ENCODE data around the gene DNAJA4.
"Not testable (repeated sequence)": the region's sequence is repeated elsewhere in the genome, so short reads cannot be mapped to it uniquely, and the experiment has no call there.

The DNAJA4 gene

GRCh38 chr15:78243491-78243941 is 20.8 kb upstream of the DNAJA4 start:
- DNase-seq (ENCODE audit: insufficient read length, low spot score) (no peak), FAIRE-seq (no peak)

GRCh38 chr15:78244101-78244500 is 20.3 kb upstream of the DNAJA4 start:
- FAIRE-seq, result no peak

GRCh38 chr15:78244893-78245292 is 19.5 kb upstream of the DNAJA4 start:
- DNase-seq (ENCODE audit: insufficient read length, low spot score) (no peak), FAIRE-seq (no peak)

More at GRCh38 chr15:78244101-78244500, 20.3 kb upstream of the DNAJA4 start:
- DNase-seq (ENCODE audit: insufficient read length, low spot score), result no peak

- DNase-seq (ENCODE audit: insufficient read length, low spot score); FAIRE-seq: not testable (repeated sequence)
These were observed 19.0 kb upstream of the DNAJA4 start for GRCh38 chr15:78245392-78245791.

- DNase-seq (ENCODE audit: insufficient read length, low spot score); FAIRE-seq: not testable (repeated sequence)
These were observed 18.3 kb upstream of the DNAJA4 start for GRCh38 chr15:78245976-78246620.

GRCh38 chr15:78247911-78248310 is 16.5 kb upstream of the DNAJA4 start:
- DNase-seq (ENCODE audit: insufficient read length, low spot score), result no peak
- no peak for FAIRE-seq

GRCh38 chr15:78249131-78249530 is 15.2 kb upstream of the DNAJA4 start:
- no peak for DNase-seq (ENCODE audit: insufficient read length, low spot score)
- no peak for FAIRE-seq

- FAIRE-seq, result no peak
- DNase-seq (ENCODE audit: insufficient read length, low spot score), result no peak
These were observed 13.2 kb upstream of the DNAJA4 start for GRCh38 chr15:78251136-78251535.

GRCh38 chr15:78255421-78256043 is 8.8 kb upstream of the DNAJA4 start:
- no peak for FAIRE-seq
- DNase-seq (ENCODE audit: insufficient read length, low spot score), result no peak

- FAIRE-seq, result no peak
- no peak for DNase-seq (ENCODE audit: insufficient read length, low spot score)
These were observed 8.3 kb upstream of the DNAJA4 start for GRCh38 chr15:78256044-78256437.

- FAIRE-seq (no peak), DNase-seq (ENCODE audit: insufficient read length, low spot score) (no peak)
These were observed 6.7 kb upstream of the DNAJA4 start for GRCh38 chr15:78257681-78258080.

- no peak for FAIRE-seq
- DNase-seq (ENCODE audit: insufficient read length, low spot score), result no peak
These were observed 5.1 kb upstream of the DNAJA4 start for GRCh38 chr15:78259232-78259631.

- FAIRE-seq (no peak), DNase-seq (ENCODE audit: insufficient read length, low spot score) (no peak)
These were observed 3.9 kb upstream of the DNAJA4 start for GRCh38 chr15:78260489-78260888.

GRCh38 chr15:78261062-78261461 is 3.3 kb upstream of the DNAJA4 start:
- no peak for DNase-seq (ENCODE audit: insufficient read length, low spot score)

GRCh38 chr15:78263351-78263781 is 996 bp upstream of the DNAJA4 start:
- DNase-seq (ENCODE audit: insufficient read length, low spot score), result no peak

More at GRCh38 chr15:78261062-78261461, 3.3 kb upstream of the DNAJA4 start:
- no peak for FAIRE-seq

GRCh38 chr15:78263907-78264303 is 457 bp upstream of the DNAJA4 start:
- DNase-seq (ENCODE audit: insufficient read length, low spot score), result no peak
- FAIRE-seq, result no peak

More at GRCh38 chr15:78263351-78263781, 996 bp upstream of the DNAJA4 start:
- no peak for FAIRE-seq

- no peak for DNase-seq (ENCODE audit: insufficient read length, low spot score)
- FAIRE-seq, result no peak
These were observed 737 bp downstream of the DNAJA4 start for GRCh38 chr15:78265137-78265460.

GRCh38 chr15:78265752-78266224 is 1.4 kb downstream of the DNAJA4 start:
- DNase-seq (ENCODE audit: insufficient read length, low spot score) (no peak), FAIRE-seq (no peak)

GRCh38 chr15:78266229-78266628 is 1.9 kb downstream of the DNAJA4 start:
- DNase-seq (ENCODE audit: insufficient read length, low spot score), result no peak
- no peak for FAIRE-seq

GRCh38 chr15:78266806-78267205 is 2.4 kb downstream of the DNAJA4 start:
- DNase-seq (ENCODE audit: insufficient read length, low spot score) (no peak), FAIRE-seq (no peak)

GRCh38 chr15:78272316-78272715 is 8.0 kb downstream of the DNAJA4 start:
- DNase-seq (ENCODE audit: insufficient read length, low spot score) (no peak), FAIRE-seq (no peak)

GRCh38 chr15:78272776-78273175 is 8.4 kb downstream of the DNAJA4 start:
- DNase-seq (ENCODE audit: insufficient read length, low spot score) (no peak), FAIRE-seq (no peak)
